Type B pancreatic cell (in vitro differentiated cells): ENCODE measurements around the gene SMYD3. TPM values are rescaled to one million over a fixed set of nuclear protein-coding genes. Genes with fewer than 3 reads are reported as not detected.

Experiments used
- DNase-seq: peaks from one replicate; pipeline ENCODE4 v3.0.0; 2021; ENCODE audit warnings: mixed read lengths; ENCODE audit not compliant: unreplicated experiment; ENCODE audit errors: extremely low spot score
- H3K27ac Mint-ChIP-seq: 2 replicates; pipeline ENCODE4 v1.8.0; 2021; ENCODE audit warnings: mild to moderate bottlenecking, mixed read lengths
- H3K27me3 Mint-ChIP-seq: 2 replicates; pipeline ENCODE4 v1.8.0; 2021; ENCODE audit warnings: mixed read lengths
- H3K36me3 Mint-ChIP-seq: 2 replicates; pipeline ENCODE4 v1.8.0; 2021; ENCODE audit warnings: mixed read lengths
- H3K4me1 Mint-ChIP-seq: one replicate; pipeline ENCODE4 v1.8.0; 2021; ENCODE audit warnings: mixed read lengths; ENCODE audit not compliant: unreplicated experiment
- H3K4me3 Mint-ChIP-seq: 2 replicates; pipeline ENCODE4 v1.8.0; 2021; ENCODE audit warnings: mild to moderate bottlenecking, mixed read lengths
- H3K9me3 Mint-ChIP-seq: 2 replicates; pipeline ENCODE4 v1.8.0; 2021; ENCODE audit warnings: mixed read lengths
- total RNA-seq: library from RNA; stranded (reverse); gene quantifications from 2 replicates; pipeline ENCODE4 v1.2.1, GENCODE V29; 2021; ENCODE audit warnings: low replicate concordance
- TF ChIP-seq, protein P1 (sequence below): fragments of 200-600 bp; sonication (generic); conservative IDR thresholded peaks from 2 replicates; pipeline ENCODE4 v1.5.0; 2021; ENCODE audit warnings: antibody characterized with exemption, mild to moderate bottlenecking

The SMYD3 gene
- total RNA-seq, 1 donor from 2014 or later: 19.4 TPM

DNA sequence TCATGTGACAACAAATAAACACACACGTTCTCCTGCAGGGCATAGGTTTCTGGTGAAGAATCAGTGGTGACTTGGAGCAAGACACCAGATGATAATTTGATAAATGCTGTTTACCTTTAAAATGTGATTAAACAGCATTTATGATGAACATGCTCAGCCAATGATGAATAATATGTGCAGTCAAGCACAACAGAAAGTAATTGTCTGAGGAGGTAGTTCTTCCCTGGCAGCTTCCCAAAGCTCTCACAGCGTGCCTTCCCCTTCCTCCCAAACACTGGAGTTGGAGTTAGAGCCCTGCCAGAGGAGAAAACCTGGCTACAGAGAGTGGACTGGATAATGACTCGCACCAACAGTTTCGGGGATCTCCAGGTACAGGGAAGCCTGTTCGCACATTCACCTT, 463.5 kb downstream of the SMYD3 start:
- H3K27ac Mint-ChIP-seq: no peak overlapping the region
- H3K9me3 Mint-ChIP-seq: no peaks in the 10 kb centered on the region

DNA sequence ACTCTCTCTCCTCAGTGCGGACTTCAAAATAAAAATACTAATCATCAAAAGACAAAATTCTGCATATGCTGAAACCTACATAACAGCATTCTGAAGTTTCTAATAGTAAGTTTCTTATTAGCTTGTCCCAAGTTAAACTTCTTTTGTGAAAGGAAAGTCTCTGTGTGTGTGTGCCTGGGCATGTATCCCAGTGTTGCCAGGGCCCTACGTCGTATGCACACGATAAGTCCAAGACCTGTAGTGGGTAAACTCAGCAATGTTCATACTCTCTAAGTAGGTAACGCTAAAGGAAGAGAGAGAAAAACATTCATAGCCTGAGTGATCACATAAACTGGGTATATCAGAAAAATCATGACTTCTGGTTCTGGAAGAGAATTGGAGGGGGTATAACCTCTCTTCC, 465.7 kb downstream of the SMYD3 start:
- Mint-ChIP-seq H3K4me1 (peaks cover 10% of the 10 kb centered on the region), H3K27me3 (no peaks in the 10 kb centered on the region), H3K27ac (no peak overlapping the region), H3K4me3 (no peak overlapping the region), H3K9me3 (no peaks in the 10 kb centered on the region), H3K36me3 (no peaks in the 10 kb centered on the region)
- TF ChIP-seq, protein P1, sequence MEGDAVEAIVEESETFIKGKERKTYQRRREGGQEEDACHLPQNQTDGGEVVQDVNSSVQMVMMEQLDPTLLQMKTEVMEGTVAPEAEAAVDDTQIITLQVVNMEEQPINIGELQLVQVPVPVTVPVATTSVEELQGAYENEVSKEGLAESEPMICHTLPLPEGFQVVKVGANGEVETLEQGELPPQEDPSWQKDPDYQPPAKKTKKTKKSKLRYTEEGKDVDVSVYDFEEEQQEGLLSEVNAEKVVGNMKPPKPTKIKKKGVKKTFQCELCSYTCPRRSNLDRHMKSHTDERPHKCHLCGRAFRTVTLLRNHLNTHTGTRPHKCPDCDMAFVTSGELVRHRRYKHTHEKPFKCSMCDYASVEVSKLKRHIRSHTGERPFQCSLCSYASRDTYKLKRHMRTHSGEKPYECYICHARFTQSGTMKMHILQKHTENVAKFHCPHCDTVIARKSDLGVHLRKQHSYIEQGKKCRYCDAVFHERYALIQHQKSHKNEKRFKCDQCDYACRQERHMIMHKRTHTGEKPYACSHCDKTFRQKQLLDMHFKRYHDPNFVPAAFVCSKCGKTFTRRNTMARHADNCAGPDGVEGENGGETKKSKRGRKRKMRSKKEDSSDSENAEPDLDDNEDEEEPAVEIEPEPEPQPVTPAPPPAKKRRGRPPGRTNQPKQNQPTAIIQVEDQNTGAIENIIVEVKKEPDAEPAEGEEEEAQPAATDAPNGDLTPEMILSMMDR: no peak
- DNase-seq: no peak

More for the DNA sequence above, 463.5 kb downstream of the SMYD3 start:
- no peak for DNase-seq
- no peaks in the 10 kb centered on the region for H3K27me3 Mint-ChIP-seq
- peaks cover 10% of the 10 kb centered on the region for H3K4me1 Mint-ChIP-seq
- H3K4me3 Mint-ChIP-seq: no peak overlapping the region
- H3K36me3 Mint-ChIP-seq: no peaks in the 10 kb centered on the region
- TF ChIP-seq, protein P1: no peak

DNA sequence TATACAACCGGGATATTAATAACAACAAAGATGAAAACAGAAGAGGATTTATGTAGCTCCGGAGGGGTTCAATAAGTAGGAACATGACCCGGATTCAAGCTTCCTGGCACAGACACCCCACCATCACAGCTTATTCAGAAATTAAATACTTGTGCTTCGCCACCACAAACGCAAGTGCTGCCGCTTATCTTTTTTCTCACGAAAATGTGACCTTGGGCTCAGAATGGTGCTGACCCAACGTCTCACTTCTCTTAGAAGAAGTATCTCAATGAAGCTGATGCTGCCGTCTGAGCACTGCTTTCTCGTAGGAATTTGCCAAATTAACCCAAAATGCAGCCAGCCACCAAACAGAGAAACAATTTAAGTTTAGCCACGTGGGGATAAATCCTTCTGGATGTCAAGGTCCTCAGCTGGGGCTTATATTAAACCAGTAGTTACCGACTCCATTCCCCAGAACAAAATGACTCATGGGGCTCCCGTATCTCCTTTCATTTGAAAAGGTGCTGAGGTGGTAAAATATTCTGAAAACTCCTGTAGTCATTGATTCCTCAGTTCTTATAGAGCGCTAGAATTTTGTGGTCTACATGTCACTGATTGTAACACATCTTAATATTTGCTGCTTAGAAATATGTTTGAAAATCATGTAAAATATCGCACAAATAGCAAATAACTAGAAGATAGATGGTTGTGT, 466.7 kb downstream of the SMYD3 start:
- Mint-ChIP-seq H3K27ac (no peak overlapping the region), H3K9me3 (no peaks in the 10 kb centered on the region), H3K36me3 (no peaks in the 10 kb centered on the region), H3K4me3 (no peak overlapping the region), H3K4me1 (peaks cover 10% of the 10 kb centered on the region), H3K27me3 (no peaks in the 10 kb centered on the region)
- TF ChIP-seq, protein P1: no peak
- DNase-seq: no peak

DNA sequence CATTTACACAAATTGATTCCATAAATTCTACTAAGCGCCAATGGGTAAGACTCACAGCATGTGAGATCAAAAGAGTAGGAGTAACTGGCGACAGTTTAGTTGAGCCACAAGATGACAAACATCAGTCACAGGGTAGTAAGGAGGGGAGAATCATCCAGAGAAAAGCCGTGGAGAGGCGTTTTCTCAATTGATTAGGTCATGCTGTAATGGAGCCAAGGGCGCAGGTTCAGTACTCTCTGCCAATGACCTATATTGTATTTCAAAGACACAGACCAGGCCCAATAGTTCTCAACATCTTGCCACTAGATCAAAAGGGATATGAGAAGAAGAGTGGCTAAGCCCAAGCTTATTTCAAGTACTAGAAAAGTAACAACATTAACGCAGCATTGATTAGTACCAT, 467.5 kb downstream of the SMYD3 start:
- Mint-ChIP-seq H3K27ac (no peak overlapping the region), H3K27me3 (no peaks in the 10 kb centered on the region), H3K4me3 (no peak overlapping the region), H3K36me3 (no peaks in the 10 kb centered on the region), H3K9me3 (no peaks in the 10 kb centered on the region), H3K4me1 (peaks cover 10% of the 10 kb centered on the region)
- DNase-seq: no peak
- TF ChIP-seq, protein P1: no peak

DNA sequence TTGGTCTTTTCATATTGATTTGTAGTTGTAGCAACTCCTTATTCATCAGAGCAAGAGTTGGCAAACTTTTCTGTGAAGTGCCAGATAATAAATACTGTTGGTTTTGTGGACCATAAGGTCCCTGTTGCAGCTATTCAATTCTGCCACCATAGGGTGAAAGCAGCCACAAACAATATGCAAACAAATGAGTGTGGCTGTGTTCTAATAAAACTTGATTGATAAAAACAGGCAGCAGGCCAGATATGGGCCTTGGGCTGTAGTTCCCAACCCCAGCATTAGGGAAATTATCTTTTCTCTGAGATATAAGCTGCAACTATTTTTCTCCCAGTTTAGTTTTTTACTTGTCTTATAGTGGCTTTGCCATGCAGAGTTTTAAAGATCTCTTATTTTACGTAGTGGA, 469.2 kb downstream of the SMYD3 start:
- TF ChIP-seq, protein P1: no peak
- Mint-ChIP-seq H3K27me3 (no peaks in the 10 kb centered on the region), H3K4me1 (peaks cover 4% of the 10 kb centered on the region), H3K4me3 (no peak overlapping the region), H3K27ac (no peak overlapping the region), H3K9me3 (no peaks in the 10 kb centered on the region), H3K36me3 (no peaks in the 10 kb centered on the region)
- DNase-seq: no peak
